Upper lobe of left lung (tissue), 6 donors: ENCODE measurements around the gene TMEM106B. TPM values are rescaled to one million over a fixed set of nuclear protein-coding genes. Genes with fewer than 3 reads are reported as not detected.
A peak's percentile ranks its signal among the peaks of the same experiment; 100 is the strongest.

Experiments
- ATAC-seq, 2 donors: fragments of 200-7000 bp; cut with Tn5 transposase; one replicate each; pipeline ENCODE4 v1.9.1; 2022; ENCODE audit warnings: mild to moderate bottlenecking in 2 of 2, moderate library complexity in 2 of 2; ENCODE audit not compliant: low FRiP score in 2 of 2
- DNase-seq, 2 donors: peaks; one replicate each; pipeline ENCODE4 v3.0.0-alpha.2; 2019 to 2020
- H3K27ac ChIP-seq, 4 donors: fragments of 200-600 bp; sonication (generic); one replicate each; pipeline ENCODE4 v1.5.1; 2016 to 2019
- H3K27me3 ChIP-seq, 4 donors: fragments of 200-600 bp; sonication (generic); one replicate each; pipeline ENCODE4 v1.5.1; 2017 to 2019
- H3K36me3 ChIP-seq, 4 donors: fragments of 200-600 bp; sonication (generic); one replicate each; pipeline ENCODE4 v1.5.1; 2016 to 2019
- H3K4me1 ChIP-seq, 4 donors: fragments of 200-600 bp; sonication (generic); one replicate each; pipeline ENCODE4 v1.5.1; 2018 to 2019
- H3K4me3 ChIP-seq, 4 donors: fragments of 200-600 bp; sonication (generic); one replicate each; pipeline ENCODE4 v1.5.1; 2017 to 2019; ENCODE audit warnings: mild to moderate bottlenecking in 2 of 4, moderate library complexity in 1 of 4
- H3K9me3 ChIP-seq, 4 donors: fragments of 200-600 bp; sonication (generic); one replicate each; pipeline ENCODE4 v1.5.1; 2018 to 2019
- CTCF ChIP-seq, 6 experiments: fragments of 450-650 bp in 4 of 6; fragments of 200-600 bp in 2 of 6; sonication (generic) in 2 of 6; IDR thresholded peaks; one replicate each; pipeline ENCODE4 v1.5.1; 2016 to 2019; ENCODE audit warnings: antibody characterized with exemption in 6 of 6
- EP300 ChIP-seq, 4 donors: sonication (generic); formaldehyde crosslinking; IDR thresholded peaks; one replicate each; pipeline ENCODE4 v1.5.1; 2017; ENCODE audit warnings: antibody characterized with exemption in 4 of 4, control low read depth in 2 of 4
- POLR2A ChIP-seq, 4 donors: fragments of 450-650 bp; IDR thresholded peaks; one replicate each; pipeline ENCODE4 v1.5.1; 2016 to 2017; ENCODE audit warnings: antibody characterized with exemption in 4 of 4, mild to moderate bottlenecking in 2 of 4
- POLR2AphosphoS5 ChIP-seq, 2 donors: sonication (generic); formaldehyde crosslinking; IDR thresholded peaks; one replicate each; pipeline ENCODE4 v1.5.1; 2017; ENCODE audit warnings: antibody characterized with exemption in 2 of 2
- WGBS, 2 donors: methylation state at CpG; one replicate each; pipeline ENCODE4 v1.1.5; 2017 to 2018; 5-methylcytosine and 5-hydroxymethylcytosine counted together
- total RNA-seq, 6 donors: library from RNA; depleted of rRNA in 4 of 6; stranded (reverse); fragments of >200 nt in 4 of 6; gene quantifications; one replicate each; pipeline versions ENCODE4 v1.1.0 to v1.2.1, GENCODE V29; 2016 to 2021
- donor health status: DM: no; HTN: no; CAD: no; lungs with moderate emphysema.
- donor health status: DM: no; HTN: yes; CAD: no; lungs with severe emphysema.

TMEM106B gene
- total RNA-seq, 6 donors from 2014 or later = 6.3 to 46.2 (median 31.9) TPM

- no peaks in the 10 kb centered on the region for H3K9me3 ChIP-seq
- DNase-seq (no peak), ATAC-seq (no peak)
- TF ChIP-seq CTCF (IDR thresholded peaks at IDR 0.05) (no peak), POLR2AphosphoS5 (IDR thresholded peaks at IDR 0.05) (no peak), EP300 (IDR thresholded peaks at IDR 0.05) (no peak), POLR2A (IDR thresholded peaks at IDR 0.05) (no peak)
- no peaks in the 10 kb centered on the region for H3K4me1 ChIP-seq
- no peak overlapping the region for H3K27ac ChIP-seq
- WGBS, 2 donors = 85 to 87% methylated on average over 3 of the region's 3 CpGs
- H3K4me3 ChIP-seq = no peak overlapping the region
- no peaks in the 10 kb centered on the region for H3K36me3 ChIP-seq
- H3K27me3 ChIP-seq = no peaks in the 10 kb centered on the region
Observed at GRCh38 chr7:12249706-12250105, 38.6 kb downstream of the TMEM106B start.

GRCh38 chr7:12250232-12250631, 39.1 kb downstream of the TMEM106B start:
- TF ChIP-seq EP300 (IDR thresholded peaks at IDR 0.05) (no peak), POLR2A (IDR thresholded peaks at IDR 0.05) (no peak)
- H3K36me3 ChIP-seq = no peaks in the 10 kb centered on the region
- no peak overlapping the region for H3K4me3 ChIP-seq
- no peak overlapping the region for H3K27ac ChIP-seq
- DNase-seq (no peak), ATAC-seq (no peak)
- H3K4me1 ChIP-seq = no peaks in the 10 kb centered on the region
- H3K9me3 ChIP-seq = no peaks in the 10 kb centered on the region
- H3K27me3 ChIP-seq = no peaks in the 10 kb centered on the region

- H3K27ac ChIP-seq = no peak overlapping the region
- H3K4me1 ChIP-seq = peaks cover 0 to 3% (median 0%) of the 10 kb centered on the region in 4 donors
- no peaks in the 10 kb centered on the region for H3K36me3 ChIP-seq
- WGBS, 2 donors = 87 to 91% methylated on average over 2 of the region's 2 CpGs
- H3K27me3 ChIP-seq = no peaks in the 10 kb centered on the region
- no peaks in the 10 kb centered on the region for H3K9me3 ChIP-seq
- DNase-seq = no peak
- TF ChIP-seq CTCF (IDR thresholded peaks at IDR 0.05) = no peak
- TF ChIP-seq POLR2A (IDR thresholded peaks at IDR 0.05) = no peak
- no peak for TF ChIP-seq EP300 (IDR thresholded peaks at IDR 0.05)
- no peak for TF ChIP-seq POLR2AphosphoS5 (IDR thresholded peaks at IDR 0.05)
- H3K4me3 ChIP-seq = no peak overlapping the region
- ATAC-seq = no peak
Observed at GRCh38 chr7:12256090-12256489, 45.0 kb downstream of the TMEM106B start.

GRCh38 chr7:12257582-12257981, 46.5 kb downstream of the TMEM106B start:
- no peaks in the 10 kb centered on the region for H3K36me3 ChIP-seq
- WGBS, 2 donors = 36 to 48% methylated on average over 2 of the region's 2 CpGs
- DNase-seq (no peak), ATAC-seq (peak in 1 of 2 donors; percentile 70)
- H3K9me3 ChIP-seq = no peaks in the 10 kb centered on the region
- peak overlapping the region in 2 of 4 donors; percentile 36 to 45 for H3K27ac ChIP-seq
- no peaks in the 10 kb centered on the region for H3K27me3 ChIP-seq
- peak overlapping the region in 1 of 4 donors; percentile 9 for H3K4me3 ChIP-seq
- no peak for TF ChIP-seq POLR2A (IDR thresholded peaks at IDR 0.05)
- TF ChIP-seq CTCF (IDR thresholded peaks at IDR 0.05) = no peak
- no peak for TF ChIP-seq POLR2AphosphoS5 (IDR thresholded peaks at IDR 0.05)
- TF ChIP-seq EP300 (IDR thresholded peaks at IDR 0.05) = no peak
- H3K4me1 ChIP-seq = peaks cover 0 to 3% (median 0%) of the 10 kb centered on the region in 4 donors

GRCh38 chr7:12258074-12258473, 47.0 kb downstream of the TMEM106B start:
- no peak for ATAC-seq

More at GRCh38 chr7:12258074-12258473, 47.0 kb downstream of the TMEM106B start:
- no peaks in the 10 kb centered on the region for H3K27me3 ChIP-seq
- no peak for TF ChIP-seq EP300 (IDR thresholded peaks at IDR 0.05)
- TF ChIP-seq POLR2A (IDR thresholded peaks at IDR 0.05) = no peak
- TF ChIP-seq POLR2AphosphoS5 (IDR thresholded peaks at IDR 0.05) = no peak
- no peak for TF ChIP-seq CTCF (IDR thresholded peaks at IDR 0.05)
- no peak overlapping the region for H3K27ac ChIP-seq
- no peak for DNase-seq
- H3K9me3 ChIP-seq = no peaks in the 10 kb centered on the region
- WGBS, 2 donors = 95 to 98% methylated on average over 4 of the region's 4 CpGs
- H3K4me1 ChIP-seq = peaks cover 0 to 3% (median 0%) of the 10 kb centered on the region in 4 donors
- H3K36me3 ChIP-seq = no peaks in the 10 kb centered on the region
- peak overlapping the region in 1 of 4 donors; percentile 9 for H3K4me3 ChIP-seq
